HG02973 (cell line): ENCODE results near the gene UTP25.
"Not testable (repeated sequence)": the region's sequence is repeated elsewhere in the genome, so short reads cannot be mapped to it uniquely, and the experiment has no call there.

ENCODE experiments used
- ATAC-seq: cut with Tn5 transposase; IDR thresholded peaks from one replicate; pipeline ENCODE4 v1.9.1; 2021; ENCODE audit warnings: moderate library complexity; ENCODE audit not compliant: unreplicated experiment

Gene UTP25, protein sequence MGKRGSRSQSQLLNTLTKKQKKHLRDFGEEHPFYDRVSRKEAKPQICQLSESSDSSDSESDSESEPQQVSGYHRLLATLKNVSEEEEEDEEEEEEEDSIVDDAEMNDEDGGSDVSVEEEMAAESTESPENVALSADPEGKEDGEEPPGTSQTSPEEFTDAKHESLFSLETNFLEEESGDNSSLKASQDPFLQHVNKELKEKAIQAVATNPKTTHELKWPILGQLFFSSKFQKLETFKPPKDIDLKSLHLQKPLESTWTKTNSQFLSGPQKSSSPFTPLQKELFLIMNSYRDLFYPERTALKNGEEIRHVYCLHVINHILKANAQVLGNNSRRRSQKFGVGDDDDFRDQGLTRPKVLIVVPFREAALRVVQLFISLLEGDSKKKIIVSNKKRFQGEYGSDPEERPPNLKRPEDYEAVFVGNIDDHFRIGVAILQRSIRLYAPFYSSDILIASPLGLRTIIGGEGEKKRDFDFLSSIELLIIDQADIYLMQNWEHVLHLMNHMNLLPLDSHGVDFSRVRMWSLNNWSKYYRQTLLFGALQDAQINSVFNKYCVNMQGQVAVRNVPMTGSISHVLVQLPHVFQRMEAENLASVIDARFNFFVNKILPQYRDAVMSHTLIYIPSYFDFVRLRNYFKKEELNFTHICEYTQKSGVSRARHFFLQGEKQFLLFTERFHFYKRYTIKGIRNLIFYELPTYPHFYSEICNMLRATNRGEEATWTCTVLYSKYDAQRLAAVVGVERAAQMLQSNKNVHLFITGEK

DNA sequence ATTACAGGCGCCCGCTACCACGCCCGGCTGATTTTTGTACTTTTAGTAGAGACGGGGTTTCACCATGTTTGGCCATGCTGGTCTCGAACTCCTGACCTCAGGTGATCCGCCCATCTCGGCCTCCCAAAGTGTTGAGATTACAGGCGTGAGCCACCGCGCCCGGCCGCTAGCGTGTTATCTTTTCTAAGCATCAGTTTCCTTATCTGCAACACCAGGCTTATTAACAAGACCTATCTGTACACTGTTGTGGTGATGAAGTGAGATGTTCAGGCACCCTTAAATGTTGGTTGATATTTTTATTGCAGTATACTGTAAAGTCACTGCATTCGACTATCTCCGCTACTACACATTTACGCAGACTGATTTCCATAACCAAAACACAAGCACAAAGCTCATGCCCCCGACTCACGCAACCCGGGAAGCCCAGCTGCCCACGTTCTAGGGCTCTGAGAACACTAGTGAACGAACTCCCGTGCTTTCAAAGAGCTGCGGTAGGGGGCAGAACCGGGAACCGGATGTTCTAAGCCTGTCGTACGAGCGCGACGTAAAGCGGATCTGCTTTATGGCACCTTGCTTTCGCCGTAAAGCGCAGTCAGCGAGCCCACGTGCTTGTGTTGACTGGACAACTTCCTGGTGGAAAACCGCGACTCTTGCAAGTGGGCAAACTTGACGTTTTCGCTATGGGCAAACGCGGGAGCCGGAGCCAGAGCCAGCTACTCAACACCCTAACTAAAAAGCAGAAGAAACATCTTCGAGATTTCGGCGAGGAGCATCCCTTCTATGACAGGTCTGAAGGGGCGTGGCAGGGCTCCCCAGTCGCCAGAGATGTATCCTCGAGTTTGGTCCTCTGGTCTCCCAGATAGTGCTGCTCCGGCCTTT is at the start of gene UTP25:
Gene UTP25, plus strand, starts transcription at position 589 of the 879 bp plus-strand sequence. Its CDS starts 92 bp downstream, at position 681.
- peak; percentile 84 for ATAC-seq

GRCh38 chr1:209778102-209778501 is 49.7 kb upstream of the UTP25 start:
- ATAC-seq: no peak

DNA sequence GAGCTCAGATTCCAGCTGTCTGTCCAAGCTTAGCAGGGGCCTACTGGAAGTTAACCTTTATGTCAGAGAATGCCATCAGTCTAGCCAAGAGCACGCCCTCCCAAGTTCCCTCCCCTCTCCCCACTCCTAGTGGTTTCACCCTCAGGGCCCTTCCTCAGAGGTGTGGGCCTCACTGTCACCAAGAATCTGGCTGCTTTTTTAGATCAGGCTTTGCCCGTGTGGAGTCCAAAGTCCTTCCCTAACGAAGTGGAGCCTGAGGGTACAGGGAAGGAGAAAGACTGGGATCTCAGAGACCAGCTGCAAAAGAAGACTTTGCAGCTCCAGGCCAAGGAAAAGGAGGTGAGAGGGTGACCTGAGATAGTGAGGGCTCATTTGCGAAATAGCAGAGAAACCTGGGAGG is 47.5 kb upstream of the UTP25 start:
- no peak for ATAC-seq

GRCh38 chr1:209783386-209783785 is 44.4 kb upstream of the UTP25 start:
- ATAC-seq: no peak

DNA sequence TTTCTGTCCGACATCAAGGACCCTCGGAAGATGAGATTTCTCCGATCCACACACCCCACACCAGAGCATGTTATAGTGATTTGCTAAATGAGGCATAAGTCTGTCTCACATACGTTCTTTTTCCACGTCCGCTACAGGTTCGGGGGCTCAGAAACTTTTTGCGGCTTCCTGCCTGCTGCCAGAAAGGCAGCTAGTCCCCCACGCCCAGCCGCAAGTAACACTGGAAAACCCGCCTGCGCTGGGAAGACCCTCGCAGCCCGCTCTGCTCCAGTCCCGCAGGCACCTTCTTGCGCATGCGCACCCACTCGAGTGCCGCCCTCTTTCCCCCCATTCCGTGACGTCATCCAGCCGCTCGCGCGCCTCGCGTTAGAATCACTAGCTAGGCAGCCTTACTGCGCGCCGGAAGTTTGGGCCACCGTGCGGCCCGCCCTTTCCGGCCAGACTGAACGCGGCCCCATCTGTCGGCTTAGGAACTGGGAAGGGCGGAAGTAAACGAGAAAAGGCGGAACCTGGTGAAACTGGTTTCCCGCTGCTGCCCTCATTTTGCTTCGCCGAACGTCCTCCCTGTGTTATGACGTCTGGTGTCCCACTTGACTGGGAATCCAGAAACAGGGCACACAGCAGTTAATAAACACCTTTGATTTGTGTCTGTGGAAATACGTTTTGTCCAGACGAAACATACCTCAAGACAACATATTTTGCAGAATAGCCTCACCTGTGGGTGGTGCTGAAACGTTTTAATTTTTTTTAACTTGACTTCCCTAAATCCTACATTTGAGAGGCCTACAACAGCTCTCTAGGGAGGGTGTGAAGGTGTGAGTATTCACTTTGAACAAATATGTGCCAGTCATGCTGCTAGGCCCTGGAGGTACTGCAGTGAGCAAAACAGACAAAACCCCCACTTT is 43.3 kb upstream of the UTP25 start, which contains the start of gene C1orf74:
Gene C1orf74, minus strand, starts transcription at position 295 of the 905 bp plus-strand sequence. CDS start 925 bp downstream, outside the sequence.
- peak; percentile 99 for ATAC-seq

- ATAC-seq: no peak
These were observed 42.2 kb upstream of the UTP25 start for GRCh38 chr1:209785592-209785991.

DNA sequence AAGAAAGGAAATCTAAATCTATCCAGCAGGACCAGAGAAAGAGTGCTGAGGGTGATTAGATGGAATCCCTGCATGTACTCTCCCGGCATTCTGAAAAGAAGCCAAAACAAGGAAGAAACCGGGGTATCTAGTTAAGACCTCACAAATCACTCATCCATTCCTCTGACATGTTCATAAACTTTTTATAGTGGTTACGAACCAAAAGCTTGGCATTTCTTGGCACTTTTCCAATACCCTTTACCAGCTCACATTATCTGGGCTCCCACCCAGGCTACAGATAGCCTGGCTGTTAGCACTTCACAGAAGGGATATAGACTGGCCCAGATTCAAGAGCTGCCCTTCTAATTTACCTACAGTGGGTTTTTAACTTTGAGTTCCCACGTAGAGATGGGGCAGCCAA is 41.6 kb upstream of the UTP25 start:
- ATAC-seq: no peak

DNA sequence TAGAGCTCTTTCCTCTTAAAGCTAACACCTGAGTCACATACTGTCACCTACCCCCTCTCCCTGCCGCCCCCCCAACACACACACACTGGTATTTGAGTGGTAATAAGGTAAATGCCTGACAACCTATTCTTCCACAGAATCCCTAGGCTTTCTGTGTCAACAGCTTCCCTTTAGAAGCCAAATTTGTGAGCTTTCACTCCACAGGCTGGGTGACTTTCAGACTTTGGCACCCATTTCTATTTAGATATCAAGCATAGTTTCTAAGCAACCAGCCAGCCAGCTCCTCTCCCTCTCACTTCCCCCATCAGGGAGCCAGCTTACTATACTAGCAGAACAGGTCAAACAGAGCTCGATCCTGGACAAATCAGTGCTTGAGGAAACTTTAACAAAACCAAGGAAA is 40.2 kb upstream of the UTP25 start:
- no peak for ATAC-seq

DNA sequence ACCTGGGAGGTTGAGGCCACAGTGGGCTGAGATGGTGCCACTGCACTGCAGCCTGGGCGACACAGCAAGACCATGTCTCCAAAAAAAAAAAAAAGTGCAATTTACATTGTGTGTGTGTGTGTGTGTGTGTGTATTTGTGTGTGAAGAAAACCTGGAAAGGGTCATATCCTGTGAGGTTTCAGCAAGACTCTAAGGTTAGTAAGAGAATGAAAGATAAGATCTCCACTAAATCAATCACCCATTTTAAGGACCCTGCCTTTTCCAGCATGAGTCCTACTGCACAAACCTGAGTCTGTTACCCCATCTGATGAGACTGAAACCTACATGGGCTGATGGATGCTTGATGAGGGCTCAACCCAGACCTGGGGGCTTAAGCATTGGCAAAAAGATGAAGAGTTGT is 38.5 kb upstream of the UTP25 start:
- ATAC-seq: no peak

- no peak for ATAC-seq
These were observed 37.2 kb upstream of the UTP25 start for GRCh38 chr1:209790286-209791193.

GRCh38 chr1:209791920-209792319 is 35.9 kb upstream of the UTP25 start:
- no peak for ATAC-seq

- ATAC-seq: not testable (repeated sequence)
These were observed 34.1 kb upstream of the UTP25 start for GRCh38 chr1:209793711-209794110.

DNA sequence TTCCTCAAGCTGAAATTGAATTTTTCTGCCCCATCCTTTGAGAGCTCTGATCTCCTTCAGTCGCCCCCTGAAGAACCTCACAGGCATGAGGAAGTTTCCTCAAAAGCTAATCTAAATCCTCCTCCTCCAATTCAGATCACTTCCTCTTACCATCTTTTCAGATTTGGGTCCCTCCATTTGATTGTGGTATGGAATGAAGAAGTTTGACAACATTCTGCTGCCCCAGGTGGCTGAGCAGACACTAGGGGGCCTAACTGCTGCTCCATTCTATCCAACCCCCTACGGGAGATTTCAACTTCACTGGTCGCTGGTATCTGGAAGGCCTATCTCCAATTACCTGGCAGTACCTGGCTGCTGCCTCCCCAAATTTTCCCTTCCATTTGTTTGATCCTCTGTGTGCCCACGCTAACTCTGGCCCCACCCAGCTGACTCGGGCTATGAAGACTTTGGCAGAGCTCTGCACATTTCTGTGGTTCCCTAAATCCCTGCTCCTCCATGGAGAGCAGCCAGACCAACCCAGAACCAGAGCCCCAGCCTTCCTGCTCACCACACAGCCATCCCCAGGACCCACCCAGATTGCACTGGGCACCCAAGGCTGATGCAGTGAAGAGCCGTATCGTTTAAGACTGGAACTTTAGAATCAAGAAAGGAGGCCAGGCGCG is 29.7 kb upstream of the UTP25 start:
- no peak for ATAC-seq

GRCh38 chr1:209800984-209801834 is 26.6 kb upstream of the UTP25 start:
- ATAC-seq: no peak

- no peak for ATAC-seq
These were observed 25.5 kb upstream of the UTP25 start for GRCh38 chr1:209802117-209802779.

- ATAC-seq: no peak
These were observed 25.0 kb upstream of the UTP25 start for GRCh38 chr1:209802780-209803152.

DNA sequence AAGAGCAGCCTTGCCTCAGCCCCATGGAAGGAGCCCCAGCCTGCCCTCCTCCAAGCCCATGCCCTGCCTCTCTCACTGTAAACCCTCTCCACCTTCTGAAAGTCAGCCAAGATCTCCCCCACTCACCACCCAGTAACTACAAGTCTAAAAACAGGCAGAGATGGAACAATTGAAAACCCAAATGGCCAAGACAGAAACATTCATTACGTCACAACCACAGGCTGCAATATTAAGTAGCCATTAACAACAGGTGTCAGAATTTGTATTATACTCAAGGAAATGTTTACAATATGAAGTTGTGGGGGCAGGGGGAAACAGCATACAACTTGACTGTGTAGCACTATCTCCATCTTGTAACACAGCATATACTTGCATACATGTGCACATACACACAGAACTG is 24.2 kb upstream of the UTP25 start:
- ATAC-seq: no peak
